Measurements from ENCODE around the gene MCTP1. TPM values are rescaled to one million over a fixed set of nuclear protein-coding genes. Genes with fewer than 3 reads are reported as not detected.

Gene MCTP1
- total RNA-seq, 1 donor from 2014 or later, result 7.8 TPM

GRCh38 chr5:94747371-94747770, 537.5 kb downstream of the MCTP1 start:
- Histone ChIP-seq H3K36me3 (no peaks in the 10 kb centered on the region), H3K27ac (replicated peaks) (no peak overlapping the region), H3K4me1 (no peaks in the 10 kb centered on the region), H3K9me3 (replicated peaks) (no peaks in the 10 kb centered on the region), H3K4me3 (no peak overlapping the region), H3K27me3 (ENCODE audit: low read depth) (no peaks in the 10 kb centered on the region)
- DNase-seq, result no peak
- intact Hi-C loops (cut with micrococcal nuclease), result no loop called here
- TF ChIP-seq, protein P1, sequence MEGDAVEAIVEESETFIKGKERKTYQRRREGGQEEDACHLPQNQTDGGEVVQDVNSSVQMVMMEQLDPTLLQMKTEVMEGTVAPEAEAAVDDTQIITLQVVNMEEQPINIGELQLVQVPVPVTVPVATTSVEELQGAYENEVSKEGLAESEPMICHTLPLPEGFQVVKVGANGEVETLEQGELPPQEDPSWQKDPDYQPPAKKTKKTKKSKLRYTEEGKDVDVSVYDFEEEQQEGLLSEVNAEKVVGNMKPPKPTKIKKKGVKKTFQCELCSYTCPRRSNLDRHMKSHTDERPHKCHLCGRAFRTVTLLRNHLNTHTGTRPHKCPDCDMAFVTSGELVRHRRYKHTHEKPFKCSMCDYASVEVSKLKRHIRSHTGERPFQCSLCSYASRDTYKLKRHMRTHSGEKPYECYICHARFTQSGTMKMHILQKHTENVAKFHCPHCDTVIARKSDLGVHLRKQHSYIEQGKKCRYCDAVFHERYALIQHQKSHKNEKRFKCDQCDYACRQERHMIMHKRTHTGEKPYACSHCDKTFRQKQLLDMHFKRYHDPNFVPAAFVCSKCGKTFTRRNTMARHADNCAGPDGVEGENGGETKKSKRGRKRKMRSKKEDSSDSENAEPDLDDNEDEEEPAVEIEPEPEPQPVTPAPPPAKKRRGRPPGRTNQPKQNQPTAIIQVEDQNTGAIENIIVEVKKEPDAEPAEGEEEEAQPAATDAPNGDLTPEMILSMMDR (IDR thresholded peaks at IDR 0.05; ENCODE audit: borderline replicate concordance), result no peak

DNA sequence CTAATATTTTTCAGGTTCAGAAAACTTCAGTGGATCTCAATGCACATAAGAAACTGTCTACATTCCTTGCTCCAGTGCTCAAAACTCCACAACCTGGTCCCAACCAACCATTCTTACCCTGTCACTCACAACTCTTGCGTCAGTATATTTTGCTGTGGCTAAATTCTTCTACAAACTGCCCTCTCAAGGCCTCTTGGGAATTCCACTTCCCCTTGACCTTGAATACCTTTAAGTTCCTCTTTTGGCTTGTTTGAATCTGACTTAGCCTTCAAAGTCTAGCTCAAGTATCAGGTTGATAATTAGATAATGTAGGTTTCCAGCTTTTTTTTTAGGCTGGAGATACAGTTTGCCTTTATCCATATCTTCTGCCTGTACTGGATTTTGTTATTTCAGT, 538.2 kb downstream of the MCTP1 start:
- no peak for DNase-seq
- H3K27ac ChIP-seq (replicated peaks), result no peak overlapping the region
- no peaks in the 10 kb centered on the region for H3K9me3 ChIP-seq (replicated peaks)
- TF ChIP-seq, protein P1 (IDR thresholded peaks at IDR 0.05; ENCODE audit: borderline replicate concordance), result no peak
- no peaks in the 10 kb centered on the region for H3K36me3 ChIP-seq
- H3K4me3 ChIP-seq, result no peak overlapping the region
- no peaks in the 10 kb centered on the region for H3K4me1 ChIP-seq
- intact Hi-C loops (cut with micrococcal nuclease), result no loop called here
- no peaks in the 10 kb centered on the region for H3K27me3 ChIP-seq (ENCODE audit: low read depth)

GRCh38 chr5:94745786-94746730, 538.8 kb downstream of the MCTP1 start:
- H3K27me3 ChIP-seq (ENCODE audit: low read depth), result no peaks in the 10 kb centered on the region
- no peak overlapping the region for H3K4me3 ChIP-seq
- TF ChIP-seq, protein P1 (IDR thresholded peaks at IDR 0.05; ENCODE audit: borderline replicate concordance), result no peak
- intact Hi-C loops (cut with micrococcal nuclease), result no loop called here
- H3K36me3 ChIP-seq, result no peaks in the 10 kb centered on the region
- no peak overlapping the region for H3K27ac ChIP-seq (replicated peaks)
- no peaks in the 10 kb centered on the region for H3K4me1 ChIP-seq
- no peak for DNase-seq
- H3K9me3 ChIP-seq (replicated peaks), result no peaks in the 10 kb centered on the region

- Histone ChIP-seq H3K36me3 (no peaks in the 10 kb centered on the region), H3K9me3 (replicated peaks) (no peaks in the 10 kb centered on the region), H3K4me1 (no peaks in the 10 kb centered on the region), H3K27ac (replicated peaks) (no peak overlapping the region), H3K4me3 (no peak overlapping the region), H3K27me3 (ENCODE audit: low read depth) (no peaks in the 10 kb centered on the region)
- TF ChIP-seq, protein P1 (IDR thresholded peaks at IDR 0.05; ENCODE audit: borderline replicate concordance), result no peak
- intact Hi-C loops (cut with micrococcal nuclease), result no loop called here
- no peak for DNase-seq
These were observed 540.0 kb downstream of the MCTP1 start for GRCh38 chr5:94744906-94745305.

- H3K4me1 ChIP-seq, result no peaks in the 10 kb centered on the region
- DNase-seq, result no peak
- no peaks in the 10 kb centered on the region for H3K36me3 ChIP-seq
- no peak overlapping the region for H3K4me3 ChIP-seq
- H3K9me3 ChIP-seq (replicated peaks), result no peaks in the 10 kb centered on the region
- H3K27me3 ChIP-seq (ENCODE audit: low read depth), result no peaks in the 10 kb centered on the region
- TF ChIP-seq, protein P1 (IDR thresholded peaks at IDR 0.05; ENCODE audit: borderline replicate concordance), result no peak
- intact Hi-C loops (cut with micrococcal nuclease), result no loop called here
- H3K27ac ChIP-seq (replicated peaks), result no peak overlapping the region
These were observed 542.0 kb downstream of the MCTP1 start for GRCh38 chr5:94742852-94743251.

Measured in left ventricle myocardium inferior (tissue), 1 donor.